IPS-NIHi7 (cell line): Measurements from ENCODE around the gene DUSP15.
"Not testable (repeated sequence)": the region's sequence is repeated elsewhere in the genome, so short reads cannot be mapped to it uniquely, and the experiment has no call there.

Source experiments
- DNase-seq: peaks from one replicate; pipeline ENCODE4 v3.0.0; 2012; ENCODE audit warnings: mixed read lengths; ENCODE audit errors: extremely low spot score

Gene DUSP15

GRCh38 chr20:31822421-31823330 lies 47.7 kb downstream of the DUSP15 start:
- DNase-seq: peak; percentile 96

DNA sequence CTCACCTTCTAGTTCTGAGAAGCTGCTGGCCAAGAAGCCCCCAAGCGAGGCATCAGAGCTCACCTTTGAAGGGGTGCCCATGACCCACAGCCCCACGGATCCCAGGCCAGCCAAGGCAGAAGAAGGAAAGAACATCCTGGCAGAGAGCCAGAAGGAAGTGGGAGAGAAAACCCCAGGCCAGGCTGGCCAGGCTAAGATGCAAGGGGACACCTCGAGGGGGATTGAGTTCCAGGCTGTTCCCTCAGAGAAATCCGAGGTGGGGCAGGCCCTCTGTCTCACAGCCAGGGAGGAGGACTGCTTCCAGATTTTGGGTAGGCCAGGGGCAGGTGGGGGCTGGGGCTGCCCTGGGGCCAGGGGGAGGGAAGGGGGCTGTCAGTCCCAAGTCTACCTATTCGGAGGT lies 48.9 kb downstream of the DUSP15 start:
- DNase-seq: no peak

DNA sequence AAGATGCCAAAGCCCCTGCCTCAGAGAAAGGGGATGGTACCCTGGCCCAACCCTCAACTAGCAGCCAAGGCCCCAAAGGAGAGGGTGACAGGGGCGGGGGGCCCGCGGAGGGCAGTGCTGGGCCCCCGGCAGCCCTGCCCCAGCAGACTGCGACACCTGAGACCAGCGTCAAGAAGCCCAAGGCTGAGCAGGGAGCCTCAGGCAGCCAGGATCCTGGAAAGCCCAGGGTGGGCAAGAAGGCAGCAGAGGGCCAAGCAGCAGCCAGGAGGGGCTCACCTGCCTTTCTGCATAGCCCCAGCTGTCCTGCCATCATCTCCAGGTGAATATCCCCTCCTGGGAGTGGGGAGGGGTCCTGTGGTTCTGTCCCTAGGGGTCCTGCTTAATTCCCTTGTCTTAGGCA lies 50.1 kb downstream of the DUSP15 start:
- no peak for DNase-seq

GRCh38 chr20:31819083-31819784 lies 51.1 kb downstream of the DUSP15 start, which contains the start of gene MYLK2:
TSS of gene MYLK2 (plus strand) at chr20:31819356. CDS start at chr20:31819581, 225 bp downstream.
- DNase-seq: no peak

DNA sequence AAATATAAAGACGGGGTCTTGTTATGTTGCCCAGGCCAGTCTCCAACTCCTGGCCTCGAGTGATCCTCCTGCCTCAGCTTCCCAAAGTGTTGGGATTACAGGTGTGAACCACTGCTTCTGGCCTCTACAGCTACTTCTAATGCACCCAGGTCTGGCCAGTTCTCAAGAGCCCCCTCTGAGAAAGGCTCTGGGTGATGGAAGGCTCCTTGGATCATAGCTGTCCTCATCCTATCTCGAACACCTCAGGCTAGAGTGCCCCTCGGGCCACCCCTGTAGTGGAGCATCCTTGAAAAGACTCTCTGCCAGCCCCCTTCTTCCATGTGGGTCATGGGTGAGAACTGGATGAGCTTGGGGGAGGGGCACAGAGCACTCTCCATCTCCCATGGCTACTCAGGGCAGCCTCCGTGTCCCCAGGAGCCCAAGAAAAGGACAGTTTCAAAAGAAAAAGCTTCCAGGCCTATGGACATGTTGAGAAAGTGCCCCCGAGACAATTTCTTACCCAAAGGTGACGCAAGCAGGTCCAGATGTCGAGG lies 51.9 kb downstream of the DUSP15 start:
- no peak for DNase-seq

DNA sequence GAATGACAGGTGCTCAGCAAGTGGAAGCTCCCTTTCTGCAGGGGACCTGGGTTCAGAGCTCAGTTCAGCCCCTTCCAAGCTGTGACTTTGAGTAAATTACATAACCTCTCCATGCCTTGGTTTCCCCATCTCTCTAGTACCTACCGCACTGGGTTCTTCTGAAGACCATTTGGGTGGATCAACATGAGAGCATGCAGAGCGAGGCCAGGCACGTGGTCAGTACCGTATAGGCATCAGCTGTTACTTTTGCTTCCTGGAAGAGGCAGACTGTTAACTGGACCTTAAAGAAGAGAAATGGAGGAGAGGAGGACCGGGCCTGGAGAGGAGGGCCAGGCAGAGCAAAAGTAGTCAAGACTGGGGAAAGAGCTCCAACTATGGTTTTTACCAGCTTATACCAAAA lies 52.9 kb downstream of the DUSP15 start:
- DNase-seq: no peak

DNA sequence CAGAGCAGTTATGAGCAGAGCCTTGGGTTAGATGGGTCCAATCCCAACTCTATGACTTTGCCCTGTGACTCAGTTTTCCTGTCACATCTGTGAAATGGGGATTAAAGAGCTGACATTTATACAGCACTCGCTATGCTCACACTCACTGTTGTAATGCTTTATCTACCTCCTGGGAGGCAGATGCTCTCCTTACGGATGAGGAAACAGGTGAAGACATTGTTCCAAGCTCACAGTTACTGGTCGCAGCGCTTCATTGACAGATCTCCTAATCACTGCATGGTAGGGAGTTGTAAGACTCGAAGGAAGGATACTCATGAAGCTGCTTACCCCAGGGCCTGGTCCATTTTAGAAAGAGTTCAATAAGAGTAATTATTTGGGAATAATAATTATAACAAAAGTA lies 54.1 kb downstream of the DUSP15 start:
- no peak for DNase-seq

- peak; percentile 45 for DNase-seq
Measured at GRCh38 chr20:31815408-31816188, 54.7 kb downstream of the DUSP15 start.

GRCh38 chr20:31814142-31814541 lies 56.2 kb downstream of the DUSP15 start:
- not testable (repeated sequence) for DNase-seq

DNA sequence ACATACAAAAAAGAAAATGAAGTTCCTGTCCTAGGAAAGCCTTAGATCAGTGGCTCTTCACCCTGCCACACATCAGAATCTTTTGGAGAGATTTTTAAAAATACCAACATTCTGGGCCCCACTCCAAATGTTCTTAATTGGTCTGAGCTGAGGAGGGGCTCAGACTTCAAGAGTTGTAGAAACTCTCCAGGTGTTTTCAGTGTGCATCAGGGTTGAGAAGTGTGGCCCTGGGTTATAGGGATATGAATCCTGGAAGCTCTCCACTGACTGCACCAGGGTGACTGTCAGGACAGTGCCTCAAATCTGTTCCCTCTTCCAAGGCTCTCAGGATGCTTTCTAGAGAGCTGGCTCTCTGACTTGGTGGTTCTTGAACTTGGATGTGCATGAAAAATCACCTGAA lies 56.7 kb downstream of the DUSP15 start:
- no peak for DNase-seq

GRCh38 chr20:31811796-31812728 lies 58.3 kb downstream of the DUSP15 start:
- no peak for DNase-seq

DNA sequence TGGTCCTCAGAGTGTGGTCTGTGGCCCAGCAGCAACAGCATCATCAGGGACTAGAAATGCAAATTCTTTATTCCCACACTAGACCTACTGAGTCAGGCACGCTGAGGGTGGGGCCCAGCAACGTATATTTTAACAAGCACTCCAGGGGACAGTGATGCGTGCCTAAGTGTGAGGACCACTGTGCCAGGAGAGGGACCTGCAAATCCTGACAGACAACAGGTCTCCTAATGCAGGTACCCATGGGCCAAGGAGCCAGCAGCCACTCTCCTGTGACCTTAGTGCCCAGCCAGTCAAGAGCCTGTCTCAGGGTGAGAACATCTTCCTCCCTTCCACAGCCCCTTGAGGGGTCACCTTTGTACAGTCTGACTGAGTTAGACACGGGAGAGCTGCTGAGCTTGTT lies 59.1 kb downstream of the DUSP15 start:
- DNase-seq: no peak
